GM18508 (cell line): ENCODE results near the gene OSBPL3.
"Not testable (repeated sequence)": the region's sequence is repeated elsewhere in the genome, so short reads cannot be mapped to it uniquely, and the experiment has no call there.

ENCODE experiments used
- ATAC-seq: cut with Tn5 transposase; IDR thresholded peaks from one replicate; pipeline ENCODE4 v1.9.1; 2021; ENCODE audit warnings: moderate number of reproducible peaks; ENCODE audit not compliant: insufficient read depth, unreplicated experiment

The OSBPL3 gene

DNA sequence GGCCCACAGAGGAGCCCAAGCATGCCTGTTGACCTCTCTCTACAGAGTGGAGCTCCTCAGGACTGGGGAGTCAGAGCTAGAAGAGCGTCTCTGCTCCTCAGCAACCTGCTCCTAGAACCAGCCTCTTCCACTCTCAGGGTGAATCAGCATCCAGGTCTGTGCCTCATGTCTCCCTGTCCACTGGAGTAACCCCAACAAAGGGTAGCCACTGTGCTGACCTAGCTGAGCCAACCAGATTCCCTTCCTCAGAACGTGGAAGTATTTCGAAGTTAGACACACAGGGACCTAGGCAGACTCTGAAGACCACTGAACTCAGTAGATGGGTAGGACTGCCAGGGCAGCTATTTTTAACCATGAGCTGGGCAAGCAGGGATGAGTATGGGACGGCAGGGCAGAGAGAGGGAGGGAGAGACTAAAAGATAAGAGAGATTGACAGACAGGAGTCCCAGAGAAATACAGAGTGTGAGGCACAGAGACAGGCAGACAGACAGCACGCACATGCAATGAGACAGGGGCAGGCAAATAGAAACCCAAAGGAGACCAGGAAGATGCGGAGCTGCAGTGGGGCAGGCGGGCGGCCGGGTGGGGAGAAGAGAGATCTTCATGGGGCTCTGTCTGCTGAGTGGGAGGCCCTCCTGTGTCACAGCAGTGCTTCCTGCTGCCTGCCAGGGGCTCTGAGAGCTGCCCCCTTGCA, 56.7 kb downstream of the OSBPL3 start:
- ATAC-seq: no peak

DNA sequence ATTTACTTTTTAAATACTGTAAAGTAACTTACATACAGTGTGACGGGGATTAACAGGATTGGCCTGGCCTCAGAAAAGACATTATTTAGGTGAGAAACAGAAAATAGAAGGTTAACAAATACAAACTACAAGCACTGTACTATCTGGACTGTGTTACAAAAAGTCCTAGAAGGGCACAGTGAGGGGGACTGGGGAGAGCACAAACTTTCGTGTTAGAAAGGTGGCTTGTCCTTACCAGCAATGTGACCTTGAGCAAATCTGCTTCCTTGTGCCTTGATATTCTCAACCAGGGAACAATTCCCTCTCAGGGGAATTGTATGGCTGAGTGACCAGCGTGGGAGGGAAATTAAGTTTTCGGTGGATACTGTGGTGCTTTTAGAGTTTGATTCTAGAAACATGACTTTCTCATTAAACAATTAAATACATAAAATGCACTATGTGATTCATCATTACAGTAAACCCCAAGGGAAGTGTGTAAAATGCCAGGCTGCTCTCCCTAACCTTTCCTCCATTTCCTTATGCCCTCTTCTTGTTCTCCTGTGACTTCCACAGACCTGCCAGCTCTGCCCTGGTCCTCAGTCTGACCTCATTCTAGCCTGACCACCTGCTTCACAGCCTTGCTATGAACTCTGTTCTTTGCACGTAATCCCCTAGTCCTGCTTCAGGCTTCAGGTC, 57.7 kb downstream of the OSBPL3 start:
- ATAC-seq: no peak

DNA sequence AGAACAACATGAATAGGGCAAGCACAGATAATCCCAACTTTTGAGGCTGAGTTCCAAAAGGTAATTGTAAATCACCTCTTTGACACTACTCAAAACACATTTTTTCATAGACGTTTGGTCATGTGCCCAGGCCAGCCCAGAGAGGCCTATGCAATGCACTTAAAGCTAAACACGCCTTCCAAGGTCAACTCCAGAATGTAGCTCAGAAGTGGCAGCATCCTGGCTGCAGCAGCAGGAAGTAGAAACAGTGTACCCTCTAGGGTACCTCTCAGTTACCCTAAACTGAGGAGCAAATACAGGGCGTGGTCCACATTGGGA, 58.7 kb downstream of the OSBPL3 start:
- ATAC-seq: no peak

DNA sequence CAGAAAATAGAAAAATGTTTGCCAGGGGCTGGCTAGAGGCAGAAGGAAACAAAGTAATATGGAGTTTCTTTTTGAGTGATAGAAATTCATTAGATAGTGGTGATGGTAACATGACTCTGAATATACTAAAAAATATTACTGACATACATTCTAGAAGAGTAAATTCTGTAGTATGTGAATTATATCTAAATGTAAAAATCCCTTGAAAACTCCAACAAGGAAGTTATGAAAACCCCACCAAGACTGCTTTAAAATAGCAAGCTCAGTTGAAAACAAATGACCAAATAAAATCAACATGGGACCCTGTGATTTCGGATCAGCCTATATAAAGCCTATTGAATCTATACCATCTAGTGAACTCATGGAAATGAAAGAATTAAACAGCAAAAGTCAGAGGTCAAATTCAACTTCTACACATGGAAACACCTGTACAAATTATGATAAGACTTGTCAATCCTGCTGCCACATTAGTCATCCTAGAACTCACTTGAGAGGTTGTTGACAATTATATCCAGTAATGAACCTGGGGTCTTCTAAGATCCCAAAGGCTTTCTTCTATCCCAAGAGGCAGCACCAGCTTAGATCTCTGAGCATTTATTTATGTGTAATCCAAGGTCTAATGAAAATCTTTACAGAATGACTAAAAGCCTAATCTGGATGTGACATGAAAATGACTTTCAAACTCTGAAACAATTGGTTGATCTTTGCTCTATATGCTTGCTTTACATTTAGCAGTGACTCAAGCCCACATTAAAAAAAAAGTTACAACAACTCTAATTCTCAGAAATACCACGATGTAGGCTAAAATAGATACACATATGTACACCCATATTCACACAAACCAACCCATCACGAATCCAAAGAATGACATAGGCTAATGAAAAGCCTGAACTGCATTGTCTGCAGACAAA, 59.3 kb downstream of the OSBPL3 start:
- ATAC-seq: no peak

DNA sequence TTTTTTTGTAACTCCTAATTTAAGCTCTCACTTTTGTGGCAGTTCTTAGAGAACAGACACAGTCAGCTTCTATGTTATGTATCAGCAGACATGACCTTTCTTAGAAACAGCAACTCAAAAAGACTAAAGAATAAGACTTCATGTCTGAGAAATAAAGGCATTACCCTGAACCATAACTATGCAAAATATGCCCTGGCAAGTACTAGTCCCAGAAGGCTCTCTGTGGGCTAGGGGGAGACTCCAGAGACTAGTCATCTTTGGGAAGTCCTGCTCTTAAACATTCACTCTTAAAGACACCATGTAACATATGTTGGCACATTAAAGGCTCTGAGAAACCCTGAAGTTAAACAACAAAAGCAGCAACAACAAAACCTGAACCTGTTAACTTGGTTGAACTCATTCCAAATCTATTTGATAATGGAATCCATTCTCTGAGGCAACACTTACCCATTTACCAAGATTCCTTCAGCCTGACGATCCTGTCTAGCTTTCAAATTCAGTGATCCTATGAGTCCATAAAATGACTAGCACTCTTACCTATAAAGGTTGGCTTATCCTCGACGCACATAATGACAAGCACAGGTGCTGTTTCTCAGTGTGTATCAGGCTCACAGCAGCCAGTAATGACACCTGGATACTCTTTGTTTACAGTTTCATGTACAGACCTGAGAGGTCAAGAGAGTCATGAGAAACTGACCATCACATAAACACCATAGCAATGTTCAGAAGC, 62.3 kb downstream of the OSBPL3 start:
- ATAC-seq: no peak

DNA sequence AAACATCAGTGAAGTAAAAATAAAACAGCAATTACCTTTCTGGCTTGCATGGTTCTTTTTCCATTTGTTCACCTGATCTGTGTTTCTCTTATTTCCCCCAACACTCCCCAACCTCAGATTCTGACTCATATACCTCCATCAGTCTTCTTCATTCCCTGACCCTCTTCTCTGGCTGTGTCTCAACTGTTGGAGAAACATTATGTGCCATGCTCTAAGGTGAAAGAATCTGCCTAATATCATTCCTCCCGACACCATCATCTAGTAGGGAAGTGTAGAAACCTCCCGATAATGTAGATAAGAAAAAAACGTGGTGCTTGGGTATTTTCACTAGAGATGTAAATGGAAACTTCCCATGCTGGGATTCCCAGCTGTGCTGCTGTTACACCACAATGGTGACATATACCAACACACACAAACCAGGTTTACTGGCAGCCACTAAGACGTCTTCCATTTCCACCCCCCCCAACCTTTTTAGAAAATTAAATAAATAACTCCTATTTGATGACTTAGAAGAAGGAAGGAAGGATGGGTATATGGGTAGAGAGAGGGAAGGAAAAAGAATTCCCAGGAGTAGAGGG, 63.4 kb downstream of the OSBPL3 start:
- ATAC-seq: no peak

DNA sequence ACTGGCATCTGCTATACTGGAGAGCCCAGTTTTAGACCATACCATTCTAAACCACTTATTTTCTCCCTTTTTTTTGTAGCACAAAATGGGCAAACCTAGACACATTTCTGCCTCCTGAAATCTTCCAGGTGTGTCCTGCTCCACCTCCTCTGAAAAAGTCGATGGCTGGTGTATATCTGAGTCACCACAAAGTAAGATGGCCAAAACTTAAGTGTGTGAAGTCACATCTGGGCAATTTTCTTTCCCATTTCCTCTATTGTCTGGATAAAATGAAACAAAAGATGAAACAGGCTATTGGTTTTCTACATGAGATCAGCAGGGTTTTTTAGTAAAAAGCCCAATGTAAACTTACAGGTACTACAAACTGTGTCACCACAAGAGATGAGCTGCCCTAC, 65.5 kb downstream of the OSBPL3 start:
- ATAC-seq: no peak

DNA sequence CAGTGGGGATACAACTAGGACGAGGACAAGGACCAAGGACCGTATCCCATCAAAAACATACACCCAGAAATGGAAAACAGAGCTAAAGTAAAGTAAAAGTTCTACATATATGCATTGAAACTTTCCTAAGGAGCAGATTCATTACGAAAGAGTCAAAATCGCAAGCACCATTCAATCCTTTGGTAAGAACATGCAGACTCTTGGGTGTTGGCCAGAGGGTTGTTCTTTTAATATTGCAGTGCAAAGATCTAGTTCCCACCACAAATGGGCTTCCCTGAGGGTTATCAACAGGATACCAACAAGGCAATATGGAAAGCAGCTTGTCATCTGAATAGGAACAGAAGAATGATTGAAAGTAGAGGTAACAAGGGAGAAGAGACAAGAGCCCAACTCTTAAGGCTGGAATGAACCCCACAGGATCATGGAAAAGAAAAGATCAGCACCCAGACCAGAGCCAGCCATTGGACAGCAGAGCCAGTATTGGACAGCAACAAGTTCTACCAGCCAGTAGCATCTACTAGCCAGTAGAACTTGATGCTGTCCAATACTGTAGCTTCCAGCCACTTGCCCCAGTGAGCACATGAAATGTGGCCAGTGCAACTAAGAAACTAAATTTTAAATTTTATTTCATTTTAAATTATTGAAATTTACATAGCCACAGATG, 66.0 kb downstream of the OSBPL3 start:
- no peak for ATAC-seq

DNA sequence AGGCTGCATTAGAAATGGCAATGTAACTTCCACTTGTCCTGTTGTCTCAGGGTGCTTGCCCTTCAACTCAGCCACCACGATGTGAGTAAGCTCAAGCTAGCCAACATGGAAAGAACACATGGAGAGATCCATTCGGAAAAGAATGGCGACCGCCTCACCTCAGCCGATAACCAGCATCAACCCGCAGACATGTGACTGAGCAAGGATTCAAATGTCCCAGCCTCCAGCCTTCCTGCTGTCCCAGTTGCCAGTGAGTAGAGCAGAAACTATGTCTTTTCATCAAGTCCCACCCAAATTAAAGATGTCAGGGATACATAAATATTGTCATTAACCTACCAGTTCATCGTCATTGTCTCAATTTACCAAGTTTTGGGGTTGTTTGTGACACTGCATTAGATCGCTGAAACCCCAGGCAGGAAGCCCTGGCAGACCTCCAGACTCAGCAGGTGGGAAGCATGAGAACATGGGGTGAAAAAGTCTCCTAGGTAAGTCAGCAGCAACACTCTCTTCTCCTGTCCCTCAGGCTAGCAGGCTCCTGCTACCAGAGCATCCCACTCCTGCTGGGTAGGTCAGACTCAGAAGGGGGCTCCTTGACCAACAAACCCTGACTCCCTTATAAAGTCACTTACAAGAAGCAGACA, 67.0 kb downstream of the OSBPL3 start:
- ATAC-seq: no peak

DNA sequence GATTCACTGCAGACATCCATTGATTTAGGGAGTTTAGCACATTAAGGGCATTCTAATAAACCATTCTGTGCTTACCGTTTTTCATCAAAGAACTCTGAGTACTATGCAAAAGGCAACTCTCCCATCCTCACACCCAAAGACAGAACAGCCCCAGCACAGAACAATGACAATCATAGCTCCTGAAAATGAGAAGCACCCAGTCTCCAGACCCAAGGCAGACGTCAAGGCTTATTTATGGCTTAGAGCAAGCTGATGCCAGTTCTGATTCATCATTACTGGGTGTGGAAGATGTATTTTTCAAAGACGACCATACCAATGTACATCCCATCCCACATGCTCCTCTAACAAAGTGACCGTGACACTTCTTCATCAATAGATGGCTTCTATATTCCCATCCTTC, 67.6 kb downstream of the OSBPL3 start:
- ATAC-seq: no peak

DNA sequence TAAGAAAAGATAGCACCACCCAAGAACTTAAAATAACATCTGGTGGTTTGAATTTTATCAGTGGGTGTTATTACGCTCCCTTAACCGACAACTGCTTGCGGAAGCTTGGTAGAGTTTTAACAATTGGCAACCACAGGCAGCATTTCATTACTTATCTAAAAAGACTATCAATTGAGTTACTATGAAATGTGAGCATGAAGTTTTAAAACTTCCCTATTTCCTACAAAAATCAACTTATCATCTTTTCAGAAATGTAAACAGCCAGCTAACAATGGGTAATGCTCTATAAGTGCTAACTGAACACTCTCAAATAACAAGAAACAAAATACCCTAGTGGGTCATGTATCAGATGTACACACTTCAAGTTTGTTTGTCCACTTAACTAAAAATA, 68.8 kb downstream of the OSBPL3 start:
- no peak for ATAC-seq

DNA sequence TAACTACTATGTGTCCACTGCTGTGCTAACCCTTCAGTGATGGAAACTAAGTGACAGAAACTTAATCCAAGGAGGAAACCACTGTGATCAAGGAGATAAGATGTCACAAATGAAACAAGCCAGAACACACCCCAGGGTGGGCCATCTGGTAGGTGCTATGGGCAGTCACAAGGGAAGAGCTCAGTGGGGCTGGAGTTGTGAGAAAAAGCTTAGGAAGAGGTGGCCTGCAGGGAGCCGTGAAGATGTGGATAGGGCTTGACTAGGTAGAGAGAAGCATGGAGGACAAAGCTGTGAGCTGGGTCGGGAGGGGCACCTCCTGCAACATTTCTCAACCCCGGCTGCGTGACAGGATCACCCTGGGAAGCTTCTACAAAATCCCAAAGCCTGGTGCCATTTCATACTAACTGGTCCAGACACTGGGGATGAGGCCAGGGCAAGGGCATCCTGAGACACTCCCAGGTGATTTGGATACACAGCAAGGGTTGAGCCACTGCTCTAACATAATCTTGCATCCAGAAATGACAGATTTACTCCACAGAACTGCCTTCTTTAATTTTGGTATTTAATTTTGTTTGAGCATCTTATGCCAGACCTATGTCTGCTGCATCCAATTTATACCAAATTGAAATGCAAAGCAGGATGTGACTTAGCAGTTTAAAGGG, 69.3 kb downstream of the OSBPL3 start:
- no peak for ATAC-seq

DNA sequence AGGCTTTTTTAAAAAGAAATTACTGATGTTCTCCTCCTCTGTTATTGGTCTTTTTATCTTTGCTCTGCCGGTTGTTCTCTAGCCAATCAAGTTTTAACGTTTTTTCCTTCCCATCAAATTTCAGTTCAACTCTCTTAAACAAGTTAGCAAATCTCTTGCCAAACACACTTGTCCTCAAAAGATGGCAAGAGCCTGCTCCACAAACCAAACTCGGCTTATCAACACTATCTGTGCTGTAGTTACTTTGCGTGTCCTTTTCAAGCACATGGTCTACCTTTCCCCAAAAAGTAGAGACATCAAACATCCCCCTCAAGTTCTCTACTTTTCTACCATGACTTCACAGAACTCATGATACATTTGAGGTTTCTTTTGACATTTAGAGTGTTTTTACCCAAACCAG, 71.3 kb downstream of the OSBPL3 start:
- no peak for ATAC-seq

DNA sequence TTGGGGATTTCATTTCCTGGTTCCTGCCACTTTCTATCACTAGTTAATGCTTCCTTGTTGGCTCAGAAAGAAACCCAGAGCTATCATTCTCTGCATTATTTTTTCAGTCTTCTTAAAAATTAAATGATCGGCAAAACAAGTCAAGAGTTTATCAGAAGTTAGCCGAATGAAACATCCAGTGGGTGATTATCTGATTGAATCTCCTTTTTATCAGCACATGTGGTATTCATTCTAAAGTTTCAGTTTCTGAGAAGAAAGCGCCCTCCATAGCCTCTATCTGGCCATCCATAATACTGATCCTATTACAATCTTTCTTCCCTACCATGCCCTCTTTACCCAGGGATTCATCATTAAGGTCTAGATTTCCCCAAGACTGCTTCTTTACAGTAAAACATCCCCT, 71.8 kb downstream of the OSBPL3 start:
- ATAC-seq: no peak

DNA sequence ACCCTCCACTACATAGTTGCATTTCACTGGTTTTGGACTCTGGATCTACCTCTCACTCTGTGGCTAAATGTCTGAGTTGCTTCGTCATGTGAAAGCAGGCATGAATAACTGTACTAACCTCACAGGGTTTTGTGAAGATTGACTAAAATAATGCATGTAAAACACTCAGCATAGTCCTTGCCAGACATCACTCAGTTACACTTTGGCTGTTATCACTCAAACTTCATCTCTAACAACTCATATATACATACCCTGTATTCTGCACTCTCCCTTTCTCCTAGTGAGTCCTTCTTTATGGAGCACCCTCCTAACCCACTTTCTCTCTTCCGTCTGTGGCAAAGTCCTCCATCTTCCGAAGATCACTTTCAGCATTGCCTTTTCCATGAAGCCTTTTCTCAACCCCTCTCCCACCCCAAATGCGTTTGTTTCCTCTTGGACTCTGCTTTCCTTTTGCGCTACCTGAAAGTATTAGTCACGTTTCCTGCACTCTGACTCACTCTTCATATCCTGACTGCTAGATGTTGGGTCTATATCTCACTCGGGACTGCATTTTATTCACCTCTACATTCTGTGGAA, 72.6 kb downstream of the OSBPL3 start:
- ATAC-seq: peak; percentile 52

DNA sequence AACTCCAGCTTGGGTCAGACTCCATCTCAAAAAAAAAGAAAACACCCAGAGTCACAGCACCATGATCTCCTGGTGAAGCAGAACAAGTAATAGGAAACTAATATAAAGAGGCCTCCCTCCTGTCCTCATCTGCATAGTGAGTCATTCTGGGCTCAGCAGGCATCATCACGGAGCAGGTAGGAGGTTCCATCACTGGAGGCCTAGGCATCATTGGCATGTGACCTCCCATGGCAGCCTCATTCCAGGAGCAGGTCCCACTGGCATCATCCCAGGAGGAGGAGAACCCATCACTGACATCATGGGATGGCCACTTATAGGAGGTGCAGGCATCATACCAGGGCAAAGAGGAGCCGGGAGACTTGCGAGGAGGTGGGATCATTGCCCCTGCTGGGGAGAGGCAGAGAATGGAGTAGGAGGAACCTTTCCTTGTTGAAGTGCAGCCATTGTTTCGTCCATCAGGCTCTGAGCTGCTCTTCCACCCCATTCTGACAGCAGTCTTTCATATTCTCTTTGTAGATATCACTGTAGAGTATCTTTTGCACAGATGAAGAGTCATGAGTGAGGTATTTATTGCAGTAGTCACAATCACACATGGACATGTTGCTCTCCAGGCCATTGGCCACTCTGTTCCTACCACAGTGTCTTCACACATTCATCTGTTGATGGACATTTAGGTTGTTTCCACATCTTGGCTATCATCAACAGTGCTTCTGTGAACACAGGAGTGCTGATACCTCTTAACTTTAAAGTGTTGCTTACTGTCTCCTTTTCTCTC, 73.8 kb downstream of the OSBPL3 start:
- ATAC-seq: no peak

DNA sequence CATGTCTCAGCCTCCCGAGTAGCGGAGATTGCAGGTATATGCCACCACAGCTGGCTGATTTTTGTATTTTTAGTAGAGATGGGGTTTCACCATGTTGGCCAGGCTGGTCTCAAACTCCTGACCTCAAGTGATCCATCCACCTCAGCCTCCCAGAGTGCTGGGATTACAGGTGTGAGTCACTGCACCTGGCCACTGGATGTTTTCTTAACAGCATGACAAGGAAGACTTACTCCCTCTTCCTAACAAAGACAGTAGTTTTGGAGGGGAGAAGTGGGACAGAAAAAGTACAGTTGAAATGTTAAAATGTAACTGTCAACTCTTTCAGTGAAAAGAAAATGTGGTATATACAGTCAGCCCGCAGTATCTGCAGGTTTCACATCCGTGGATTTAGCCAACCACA, 76.0 kb downstream of the OSBPL3 start:
- ATAC-seq: not testable (repeated sequence)

DNA sequence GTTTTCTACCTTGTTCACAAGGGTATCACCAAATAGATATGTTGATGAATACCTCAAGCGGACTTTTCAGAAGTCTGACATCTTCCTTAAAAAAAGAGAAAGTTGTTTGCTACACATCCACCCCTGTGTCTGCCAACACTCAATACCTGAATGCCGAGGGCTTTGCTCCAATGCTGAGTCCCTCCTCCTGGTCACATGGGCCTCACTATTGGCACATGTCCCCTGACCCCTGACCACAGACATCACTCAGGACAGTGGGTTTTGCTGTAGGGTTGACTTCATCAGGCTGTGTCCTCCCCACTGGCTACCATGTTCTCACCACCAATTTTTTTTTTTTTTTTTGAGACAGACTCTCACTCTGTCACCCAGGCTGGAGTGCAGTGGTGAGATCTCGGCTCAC, 76.4 kb downstream of the OSBPL3 start:
- ATAC-seq: no peak
